Measurements from ENCODE around the gene MMP20. TPM values are rescaled to one million over a fixed set of nuclear protein-coding genes. Genes with fewer than 3 reads are reported as not detected.

The MMP20 gene
- total and polyA plus RNA-seq, 2 donors (not counting 3 experiments of a cell fraction or from before 2014, with no cell fraction given): not detected

- H2AFZ ChIP-seq (ENCODE audit: low read depth, low read length): no peak overlapping the region
- H3K79me2 ChIP-seq (ENCODE audit: control insufficient read depth, insufficient read depth, low read length): no peaks in the 10 kb centered on the region
- H3K4me1 ChIP-seq (ENCODE audit: control insufficient read depth, extremely low read depth, insufficient read depth, low read length): peaks cover 4% of the 10 kb centered on the region
- no TSS peak for BruUV-seq (replicated peaks)
- DNase-seq (ENCODE audit: low read depth, low spot score): no peak
- TF ChIP-seq MAX (IDR thresholded peaks at IDR 0.05; ENCODE audit: insufficient read depth, insufficient read length) (no peak), EZH2 (IDR thresholded peaks at IDR 0.05; ENCODE audit: borderline replicate concordance, low read depth, low read length, severe bottlenecking) (no peak), GATA2 (IDR thresholded peaks at IDR 0.05; ENCODE audit: insufficient read depth, insufficient read length, low read depth, low read length) (no peak), MYC (IDR thresholded peaks at IDR 0.05; ENCODE audit: low read depth, low read length) (no peak), POLR2AphosphoS5 (IDR thresholded peaks at IDR 0.05; ENCODE audit: insufficient read depth, low read depth, low read length) (no peak), CTCF (IDR thresholded peaks at IDR 0.05; ENCODE audit: extremely low read depth in 1 of 2, insufficient read depth in 1 of 2, low read depth in 1 of 2, low read length in 2 of 2) (no peak), POLR2A (IDR thresholded peaks at IDR 0.05; ENCODE audit: low read depth, low read length) (no peak), FOS (IDR thresholded peaks at IDR 0.05; ENCODE audit: borderline replicate concordance, insufficient read depth, low read length) (no peak), JUN (IDR thresholded peaks at IDR 0.05; ENCODE audit: borderline replicate concordance, insufficient read depth, insufficient read length, low read depth) (no peak)
- no peaks in the 10 kb centered on the region for H3K9me1 ChIP-seq (replicated peaks; ENCODE audit: control insufficient read depth, extremely low read depth, insufficient read depth, low read length)
- H3K4me2 ChIP-seq (ENCODE audit: insufficient read depth, low read length): no peak overlapping the region
- H3K9ac ChIP-seq (replicated peaks; ENCODE audit: extremely low read depth, insufficient read depth, low read length): no peak overlapping the region
- CTCF ChIA-PET: no interaction called here
- H3K27me3 ChIP-seq (ENCODE audit: control insufficient read depth in 2 of 2, insufficient read depth in 2 of 2, low read length in 2 of 2): no peaks in the 10 kb centered on the region
- no peak overlapping the region for H3K27ac ChIP-seq (ENCODE audit: insufficient read depth, low read depth, low read length)
- H4K20me1 ChIP-seq (replicated peaks; ENCODE audit: control insufficient read depth, extremely low read depth, insufficient read depth, low read length): no peaks in the 10 kb centered on the region
- no peak for FAIRE-seq
- H3K9me3 ChIP-seq (replicated peaks; ENCODE audit: control insufficient read depth, insufficient read depth, low read length): no peaks in the 10 kb centered on the region
- POLR2A ChIA-PET: no interaction called here
- intact Hi-C loops (cut with micrococcal nuclease): no loop called here
- no peak overlapping the region for H3K4me3 ChIP-seq (replicated peaks in 1 of 3; ENCODE audit: insufficient read depth in 1 of 3, low read depth in 1 of 3, low read length in 3 of 3)
- dilution Hi-C loops (cut with MboI; ENCODE audit: extremely low pct_ligation_motif_present, low sequenced_read_pairs): no loop called here
- no peaks in the 10 kb centered on the region for H3K36me3 ChIP-seq (ENCODE audit: control insufficient read depth in 2 of 2, extremely low read depth in 1 of 2, insufficient read depth in 2 of 2, low read length in 2 of 2)
These were observed 44.8 kb downstream of the MMP20 start for GRCh38 chr11:102580185-102580951.

Data from endothelial cell of umbilical vein (primary cell).